GM12801 (cell line): Measurements from ENCODE around the gene ATF6B.

ENCODE experiments used
- CTCF ChIP-seq: IDR thresholded peaks from one replicate; pipeline ENCODE4 v1.5.1; 2011; ENCODE audit warnings: control low read depth; ENCODE audit not compliant: insufficient read length; ENCODE audit errors: extremely low read depth

ATF6B gene

GRCh38 chr6:32173051-32173727 is 45.1 kb upstream of the ATF6B start:
- no peak for TF ChIP-seq CTCF

- no peak for TF ChIP-seq CTCF
Measured at GRCh38 chr6:32171234-32171633, 43.2 kb upstream of the ATF6B start.

- TF ChIP-seq CTCF: no peak
Measured at GRCh38 chr6:32170294-32170693, 42.2 kb upstream of the ATF6B start.

- no peak for TF ChIP-seq CTCF
Measured at GRCh38 chr6:32168807-32169591, 41.0 kb upstream of the ATF6B start.

- no peak for TF ChIP-seq CTCF
Measured at GRCh38 chr6:32168350-32168749, 40.3 kb upstream of the ATF6B start.

GRCh38 chr6:32167761-32168262 is 39.8 kb upstream of the ATF6B start:
- TF ChIP-seq CTCF: no peak

GRCh38 chr6:32167154-32167760 is 39.2 kb upstream of the ATF6B start:
- TF ChIP-seq CTCF: no peak
